NCI-H2196 treated with DMSO at 0.1 percent for 48 hours (cell line): ENCODE measurements around the gene TMEM232.

Source experiments
- DNase-seq: peaks from one replicate; lab custom pipeline; 2025; ENCODE audit not compliant: unreplicated experiment; lab: John Stamatoyannopoulos, UW

TMEM232 gene

DNA sequence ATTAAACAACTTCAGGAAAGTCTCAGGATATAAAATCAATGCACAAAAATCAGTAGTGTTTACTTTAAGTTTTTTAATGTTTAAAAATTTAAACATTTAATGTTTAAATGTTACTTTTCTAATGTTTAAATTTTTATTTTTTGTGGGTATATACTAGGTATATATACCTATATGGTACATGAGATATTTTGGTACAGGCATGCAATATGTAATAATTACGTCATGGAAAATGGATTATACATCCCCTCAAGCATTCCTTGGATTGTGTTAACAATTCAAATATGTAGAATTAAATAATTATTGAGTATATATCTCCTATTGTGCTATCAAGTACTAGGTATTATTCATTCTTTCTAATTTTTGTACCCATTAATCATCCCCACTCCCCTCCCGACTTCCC, 291.3 kb downstream of the TMEM232 start:
- DNase-seq, result no peak

DNA sequence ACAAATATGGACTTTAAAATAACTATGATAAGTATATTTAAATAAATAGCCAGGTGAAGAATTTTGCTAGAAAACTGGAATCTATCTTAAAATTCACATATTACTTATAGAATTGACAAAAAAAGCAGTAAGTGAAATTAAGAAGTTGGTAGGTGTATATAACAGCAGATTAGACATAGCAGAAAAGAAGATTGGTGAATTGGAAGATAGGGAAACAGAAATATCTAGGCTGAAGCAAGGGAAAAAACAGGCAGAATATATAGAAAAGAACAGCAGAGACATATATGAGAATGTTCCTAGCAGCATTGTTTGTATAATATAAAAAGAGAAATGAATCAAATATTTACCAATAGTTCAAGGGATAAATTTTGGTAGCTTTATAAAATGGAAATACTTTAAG, 294.9 kb downstream of the TMEM232 start:
- no peak for DNase-seq

DNA sequence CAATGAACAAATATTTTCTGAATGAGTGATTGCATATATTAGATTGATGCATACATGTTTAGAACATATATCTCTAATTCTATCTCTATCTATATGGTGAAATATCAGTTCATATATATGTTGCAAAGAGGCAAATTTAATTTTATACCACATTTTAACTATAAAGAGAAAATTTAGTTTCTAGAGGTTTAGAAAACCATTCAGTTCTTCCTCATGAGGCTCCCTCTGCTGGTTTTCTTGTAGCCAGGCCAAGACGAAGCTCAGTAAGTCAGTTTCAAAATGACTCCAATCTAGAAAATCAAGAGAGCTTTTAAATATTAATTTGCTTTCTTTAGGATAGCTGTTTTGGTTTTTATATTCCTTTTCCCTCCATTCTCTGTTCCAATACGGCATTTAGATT, 312.1 kb downstream of the TMEM232 start:
- no peak for DNase-seq

DNA sequence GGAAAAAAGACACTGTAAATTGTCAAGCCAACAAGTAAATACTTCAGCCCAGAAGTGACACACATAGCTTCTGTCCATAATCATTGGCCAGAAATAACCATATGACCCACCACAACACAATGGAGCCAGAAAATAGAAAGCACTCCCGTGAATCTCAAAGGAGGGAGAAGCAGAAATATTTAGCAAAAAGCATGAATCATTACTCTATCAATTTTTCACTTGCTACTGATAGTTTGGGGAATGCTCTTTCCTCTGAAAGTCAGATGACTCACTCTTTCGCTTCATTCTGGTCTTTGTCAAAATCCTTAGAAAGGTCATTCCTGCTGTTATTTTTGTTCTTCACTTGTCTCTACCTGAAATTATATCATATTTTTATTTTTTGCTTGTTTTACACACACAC, 312.6 kb downstream of the TMEM232 start:
- no peak for DNase-seq

DNA sequence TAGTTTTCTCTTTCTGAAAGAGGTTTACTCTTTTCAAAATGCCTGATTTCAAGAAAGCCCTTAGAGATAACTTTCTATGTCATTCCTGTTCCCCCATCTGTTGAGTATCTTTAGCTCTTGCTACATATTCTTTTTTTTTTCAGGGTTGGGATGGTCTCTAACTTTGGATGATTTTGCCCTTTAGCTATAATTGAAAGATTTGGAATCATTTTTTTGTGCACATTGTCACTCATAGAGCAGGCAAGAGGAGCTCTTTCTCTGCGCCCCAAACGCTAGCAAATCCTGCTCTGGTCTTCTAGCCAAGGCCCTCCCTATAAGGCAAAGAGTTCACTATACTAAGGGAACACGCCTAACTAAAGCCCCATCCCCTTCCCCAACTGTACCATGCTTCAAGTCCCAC, 316.9 kb downstream of the TMEM232 start:
- DNase-seq, result no peak

DNA sequence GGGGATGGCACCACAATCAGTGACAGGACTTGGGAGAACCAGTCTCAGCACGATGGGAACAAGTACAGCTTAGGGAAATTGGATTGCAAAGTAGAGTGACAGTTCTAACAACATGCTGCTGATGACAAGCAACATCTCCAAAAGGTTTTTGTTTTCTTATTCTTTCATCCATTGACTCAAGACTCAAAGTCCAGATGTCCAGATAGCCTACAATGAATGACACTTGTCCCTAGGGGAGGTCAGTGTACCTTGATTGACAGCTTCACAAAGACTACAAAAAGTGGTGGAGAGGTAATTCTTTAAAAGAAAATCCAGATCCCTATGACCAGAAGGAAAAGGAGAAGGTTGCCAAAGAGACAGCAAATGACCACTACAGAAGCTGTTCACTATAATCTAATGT, 323.9 kb downstream of the TMEM232 start:
- no peak for DNase-seq

DNA sequence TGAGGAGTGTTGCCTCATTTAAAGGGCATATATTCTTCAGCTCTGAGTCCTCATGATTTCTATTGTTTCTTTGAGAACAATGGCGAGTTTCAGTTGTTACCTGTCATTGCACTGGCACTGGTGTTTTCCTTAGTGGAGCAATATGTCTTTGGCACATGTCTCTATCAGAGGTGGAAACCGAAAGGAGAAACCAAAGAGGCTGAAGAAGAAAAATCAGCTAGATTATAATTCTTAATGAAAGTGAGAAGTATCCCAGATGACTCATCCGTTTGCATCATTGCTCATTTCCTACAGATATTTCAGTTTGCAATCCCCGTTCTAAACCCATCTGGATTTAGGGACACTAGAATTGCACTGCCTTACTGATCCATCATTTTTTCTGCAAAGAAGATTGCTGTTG, 324.6 kb downstream of the TMEM232 start:
- no peak for DNase-seq

DNA sequence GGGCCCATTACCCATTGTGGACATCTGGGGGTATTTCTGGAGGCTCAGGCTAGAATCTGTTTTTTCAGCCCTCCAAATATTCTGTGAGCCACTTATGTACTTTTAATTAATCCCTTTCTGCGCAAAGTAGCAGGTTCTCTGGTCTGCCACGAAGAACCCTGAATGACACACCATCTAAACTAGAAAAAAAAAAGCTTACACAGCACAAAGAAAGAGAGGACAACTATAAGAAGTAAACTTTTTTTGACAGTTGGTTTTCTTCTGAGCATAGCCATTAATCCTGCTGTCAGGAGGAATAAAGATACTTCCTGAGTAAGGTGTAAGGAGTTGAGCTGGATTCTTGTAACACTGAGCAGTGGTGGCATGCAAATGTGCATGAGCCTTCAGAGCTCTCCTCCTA, 327.5 kb downstream of the TMEM232 start:
- DNase-seq, result no peak

DNA sequence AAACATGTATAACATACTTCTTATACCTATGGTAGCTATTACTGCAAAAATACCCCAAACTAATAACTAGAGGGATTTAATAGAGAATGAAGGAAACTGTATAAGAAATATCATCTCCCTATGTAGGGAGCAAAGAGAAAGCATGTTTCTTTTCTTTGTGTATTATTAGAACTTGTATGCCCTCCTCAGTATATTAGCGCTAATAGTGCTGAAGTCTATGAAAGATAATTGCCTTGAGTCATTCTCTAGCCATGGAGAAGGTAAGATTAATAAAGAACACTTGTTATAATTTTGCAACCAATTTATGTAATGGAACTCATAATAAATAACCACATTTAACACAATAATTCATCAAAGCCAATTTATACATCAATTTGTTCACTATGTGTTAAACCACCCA, 329.2 kb downstream of the TMEM232 start:
- no peak for DNase-seq

DNA sequence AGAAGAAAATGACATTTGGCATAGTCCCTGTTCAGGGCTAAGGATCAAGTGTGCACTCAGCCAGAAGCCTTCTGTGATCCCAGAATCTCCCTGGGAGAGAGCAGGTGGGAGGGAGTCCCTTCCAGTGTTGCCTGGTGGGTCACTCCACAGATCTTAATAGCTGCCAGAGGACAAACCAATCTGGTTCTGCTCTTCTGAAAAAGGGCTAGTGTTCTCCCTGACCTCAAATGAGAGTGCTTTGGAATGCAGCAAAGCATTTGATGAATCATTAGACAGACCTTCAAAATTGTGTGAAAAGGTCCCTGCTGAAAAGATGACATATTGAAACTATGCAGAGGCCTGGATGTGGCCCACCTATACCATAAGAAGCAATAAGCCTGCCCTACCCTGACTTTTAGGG, 339.7 kb downstream of the TMEM232 start:
- DNase-seq, result no peak

DNA sequence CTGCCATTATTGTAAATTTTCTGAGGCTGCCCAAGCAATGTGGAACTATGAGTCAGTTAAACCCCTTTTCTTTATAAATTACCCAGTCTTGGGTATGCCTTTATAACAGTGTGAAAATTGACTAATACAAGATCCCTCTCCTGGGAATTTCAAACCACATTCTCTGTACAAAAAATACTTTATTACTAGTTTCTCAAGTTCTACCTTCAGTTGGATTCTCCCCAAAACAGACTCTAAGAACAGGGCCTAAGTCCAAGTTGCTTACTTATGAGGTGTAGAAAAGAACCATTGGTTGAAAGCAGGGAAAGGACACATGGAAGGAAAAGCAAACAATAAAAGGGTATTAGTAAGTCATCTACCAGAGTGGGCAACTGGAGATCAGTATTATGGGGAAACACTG, 343.2 kb downstream of the TMEM232 start:
- DNase-seq, result no peak

DNA sequence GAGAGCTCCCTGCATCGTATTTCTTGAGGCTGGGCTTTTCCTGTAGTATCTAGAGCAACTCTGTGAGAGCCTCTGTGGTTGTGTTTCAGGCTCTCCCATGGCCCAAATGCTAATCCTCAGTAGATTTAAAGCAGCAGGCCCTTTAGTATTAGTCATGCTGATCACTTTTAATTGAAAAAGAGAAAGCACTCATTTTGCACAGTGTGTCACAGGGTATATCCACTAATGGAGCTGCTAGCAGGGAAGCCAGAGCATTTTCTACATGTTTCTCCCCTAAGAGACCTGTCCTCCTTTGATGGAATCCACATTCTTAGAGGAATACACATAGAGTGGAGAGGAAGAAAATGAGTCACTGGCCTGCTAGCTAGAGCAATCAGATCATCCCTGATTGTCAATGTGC, 348.5 kb downstream of the TMEM232 start:
- no peak for DNase-seq

DNA sequence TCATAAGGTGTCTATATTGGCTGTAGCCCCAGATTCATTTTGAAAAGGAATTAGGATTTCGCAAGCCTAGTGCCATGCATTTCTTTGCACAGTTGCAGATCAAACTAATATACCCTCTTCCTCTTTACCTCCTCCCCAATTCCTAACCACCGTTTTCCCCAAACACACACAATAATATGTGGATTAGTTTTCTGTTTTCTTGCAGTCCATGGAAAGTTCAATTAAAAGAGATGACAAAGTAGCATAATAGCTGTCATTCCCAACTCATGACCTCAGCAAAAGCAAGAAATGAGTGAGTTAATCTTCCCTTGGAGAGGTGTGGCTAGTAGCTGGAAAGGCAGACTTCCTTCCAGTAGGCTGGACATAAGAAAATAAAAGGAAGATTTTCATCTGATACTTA, 349.1 kb downstream of the TMEM232 start:
- no peak for DNase-seq

DNA sequence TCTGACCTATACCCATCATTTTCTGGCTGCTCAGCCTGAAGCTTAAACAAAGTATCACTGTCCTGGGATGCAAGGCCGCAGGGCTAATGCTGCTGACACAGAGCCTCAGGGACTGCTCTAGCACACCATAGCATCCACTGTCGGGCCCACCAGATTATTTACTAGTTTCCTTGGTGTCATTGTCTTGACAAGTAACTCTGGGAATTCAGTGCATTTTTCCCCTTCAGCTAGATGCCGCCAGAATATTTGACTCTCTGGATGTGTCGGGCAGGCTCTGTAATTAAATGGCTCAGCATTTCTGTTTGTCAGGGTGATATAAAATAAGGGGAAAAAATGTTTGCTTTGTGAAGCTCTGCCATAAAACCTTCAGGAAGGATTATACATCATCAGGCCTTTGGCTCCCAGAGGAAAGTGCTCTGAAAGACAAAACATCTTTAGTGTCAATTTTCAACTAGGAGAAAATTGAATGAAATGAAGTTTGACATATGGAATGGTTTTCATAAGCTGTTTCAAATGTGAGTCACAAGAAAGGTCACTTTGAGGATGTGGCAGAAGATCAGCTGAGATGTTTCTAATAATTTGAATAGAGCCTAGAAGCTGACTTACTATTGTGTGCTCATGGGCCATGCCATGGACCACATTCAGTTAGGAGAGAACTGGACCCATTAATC, 350.1 kb downstream of the TMEM232 start:
- DNase-seq, result no peak

DNA sequence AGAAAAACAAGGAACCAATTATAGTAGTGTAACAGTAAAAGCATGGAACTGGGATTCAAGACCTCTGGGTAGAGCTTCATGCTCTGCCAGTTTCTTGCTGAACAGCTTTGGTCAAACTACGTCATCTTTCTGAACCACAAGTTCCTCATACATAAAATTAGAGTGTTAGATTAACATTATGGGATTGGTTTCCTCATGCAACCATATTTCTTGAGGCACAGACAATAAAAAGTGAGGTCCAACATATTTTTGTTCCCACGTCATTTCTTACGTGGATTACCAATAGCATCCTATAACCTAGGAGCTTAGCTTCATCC, 354.8 kb downstream of the TMEM232 start:
- DNase-seq, result no peak

DNA sequence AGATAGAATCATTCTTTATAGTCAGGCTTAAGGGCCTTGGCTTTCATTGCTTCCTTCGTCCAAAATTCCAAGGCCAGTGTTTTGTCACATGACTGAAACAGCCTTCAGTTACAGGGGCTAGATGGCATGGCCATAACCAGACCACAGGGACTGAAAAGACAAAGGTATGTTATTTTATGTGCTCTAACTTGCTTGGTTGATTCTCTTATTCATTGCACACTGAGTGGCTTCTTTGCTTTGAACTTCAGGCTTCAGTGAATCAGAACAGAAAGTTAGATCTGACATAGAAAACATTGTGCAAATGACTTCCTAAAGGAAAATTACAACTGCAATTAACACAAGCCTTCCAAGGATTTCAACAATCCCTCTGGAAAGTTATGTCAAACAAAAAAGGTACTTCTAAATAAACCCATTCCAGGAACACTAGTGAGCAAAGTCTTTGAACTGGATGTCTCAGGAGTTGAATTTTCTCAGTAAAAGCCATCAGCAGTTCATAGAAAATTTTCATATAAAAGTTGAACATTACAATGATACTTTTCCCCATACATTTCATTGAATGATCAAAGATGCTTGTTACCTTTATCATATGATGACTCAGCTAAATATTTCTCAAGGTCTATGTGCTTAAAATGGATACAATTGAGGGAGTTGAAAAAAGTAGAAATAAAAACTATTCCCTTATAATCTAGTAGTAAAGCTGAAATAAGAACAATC, 355.3 kb downstream of the TMEM232 start:
- no peak for DNase-seq
